ENCODE results near the gene MAP1LC3A. TPM values are rescaled to one million over a fixed set of nuclear protein-coding genes. Genes with fewer than 3 reads are reported as not detected.

The MAP1LC3A gene
- total RNA-seq, 4 donors from 2014 or later = 22.0 to 71.6 (median 63.5) TPM

DNA sequence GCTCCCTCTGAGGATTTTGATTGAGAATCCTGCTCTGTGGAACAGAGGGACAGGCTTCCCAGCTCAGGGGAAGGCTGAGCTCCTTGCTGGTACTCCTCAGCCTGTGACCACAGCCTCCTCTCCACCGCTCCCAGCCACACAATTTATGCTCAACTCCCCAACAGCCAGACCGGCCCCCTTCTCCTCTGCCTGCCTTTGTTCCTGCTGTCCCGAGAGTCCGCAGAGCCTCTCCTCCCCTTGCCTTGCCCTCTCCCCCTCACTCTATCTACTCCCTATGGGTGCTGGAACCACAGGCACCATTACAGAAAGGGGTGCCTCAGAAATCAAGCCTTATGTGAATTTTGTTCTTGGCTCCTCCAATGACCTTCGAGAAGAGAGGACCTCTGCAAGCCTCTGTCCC, 15.9 kb downstream of the MAP1LC3A start:
- TF ChIP-seq, protein P1, sequence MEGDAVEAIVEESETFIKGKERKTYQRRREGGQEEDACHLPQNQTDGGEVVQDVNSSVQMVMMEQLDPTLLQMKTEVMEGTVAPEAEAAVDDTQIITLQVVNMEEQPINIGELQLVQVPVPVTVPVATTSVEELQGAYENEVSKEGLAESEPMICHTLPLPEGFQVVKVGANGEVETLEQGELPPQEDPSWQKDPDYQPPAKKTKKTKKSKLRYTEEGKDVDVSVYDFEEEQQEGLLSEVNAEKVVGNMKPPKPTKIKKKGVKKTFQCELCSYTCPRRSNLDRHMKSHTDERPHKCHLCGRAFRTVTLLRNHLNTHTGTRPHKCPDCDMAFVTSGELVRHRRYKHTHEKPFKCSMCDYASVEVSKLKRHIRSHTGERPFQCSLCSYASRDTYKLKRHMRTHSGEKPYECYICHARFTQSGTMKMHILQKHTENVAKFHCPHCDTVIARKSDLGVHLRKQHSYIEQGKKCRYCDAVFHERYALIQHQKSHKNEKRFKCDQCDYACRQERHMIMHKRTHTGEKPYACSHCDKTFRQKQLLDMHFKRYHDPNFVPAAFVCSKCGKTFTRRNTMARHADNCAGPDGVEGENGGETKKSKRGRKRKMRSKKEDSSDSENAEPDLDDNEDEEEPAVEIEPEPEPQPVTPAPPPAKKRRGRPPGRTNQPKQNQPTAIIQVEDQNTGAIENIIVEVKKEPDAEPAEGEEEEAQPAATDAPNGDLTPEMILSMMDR (IDR thresholded peaks at IDR 0.05; ENCODE audit: low read depth) = no peak

GRCh38 chr20:34574861-34575260, 16.3 kb downstream of the MAP1LC3A start:
- TF ChIP-seq, protein P1 (IDR thresholded peaks at IDR 0.05; ENCODE audit: low read depth) = no peak

- TF ChIP-seq, protein P1 (IDR thresholded peaks at IDR 0.05; ENCODE audit: low read depth) = no peak
Measured at GRCh38 chr20:34575271-34575670, 16.8 kb downstream of the MAP1LC3A start.

DNA sequence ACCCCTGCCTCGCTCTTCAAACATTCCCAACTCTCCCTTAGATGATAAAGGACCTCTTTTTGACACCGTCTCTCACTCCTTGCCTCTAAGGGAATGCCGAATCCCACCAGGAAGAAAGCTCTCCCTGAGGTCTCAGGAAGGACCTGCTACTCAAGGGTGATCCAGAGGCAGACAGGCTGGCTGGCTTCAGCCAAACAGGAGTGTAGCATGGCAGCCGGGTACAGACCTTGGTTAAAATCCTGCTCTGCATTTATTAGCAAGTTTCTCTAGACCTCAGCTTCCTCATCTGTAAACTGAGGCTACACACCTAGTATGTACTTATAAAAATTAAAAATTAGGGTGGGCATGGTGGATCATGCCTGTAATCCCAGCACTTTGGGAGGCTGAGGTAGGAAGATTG, 17.2 kb downstream of the MAP1LC3A start:
- TF ChIP-seq, protein P1 (IDR thresholded peaks at IDR 0.05; ENCODE audit: low read depth) = no peak

DNA sequence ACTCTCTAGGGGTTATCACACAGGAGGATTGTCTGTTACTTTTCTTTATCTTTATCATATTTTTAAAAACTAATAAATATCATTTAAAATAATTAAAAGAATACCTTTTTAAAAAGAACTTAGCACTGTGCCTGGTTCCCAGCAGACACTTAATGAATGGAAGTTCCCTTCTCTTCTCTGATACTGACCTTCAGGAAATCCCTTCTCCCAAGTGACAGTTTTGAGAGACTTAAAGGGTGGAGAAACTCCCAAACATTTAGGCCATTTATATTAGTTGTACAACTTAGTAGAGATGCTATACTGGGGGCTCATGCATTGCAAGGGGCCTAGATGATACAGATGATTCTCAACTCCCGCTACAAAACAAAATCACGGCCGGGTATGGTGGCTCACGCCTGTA, 18.5 kb downstream of the MAP1LC3A start:
- TF ChIP-seq, protein P1 (IDR thresholded peaks at IDR 0.05; ENCODE audit: low read depth) = no peak

DNA sequence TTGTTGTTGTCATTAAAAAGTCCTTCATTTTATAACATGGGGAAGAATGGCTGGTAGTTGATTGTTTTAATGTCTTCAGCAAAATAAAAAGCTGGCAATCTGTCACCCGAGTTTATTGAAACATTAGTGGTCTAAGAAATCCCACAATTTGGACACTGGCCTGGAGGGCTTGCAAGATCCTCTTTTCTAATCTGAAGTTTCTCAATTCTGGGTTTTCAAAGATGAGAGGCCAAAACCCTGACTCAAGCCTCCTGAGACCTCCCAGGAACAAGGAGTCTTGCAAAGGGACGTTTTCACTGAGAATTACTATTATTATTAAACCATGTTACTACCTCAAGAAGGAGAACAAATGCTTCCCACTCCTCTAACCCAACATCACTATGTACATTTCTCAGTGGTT, 19.5 kb downstream of the MAP1LC3A start:
- TF ChIP-seq, protein P1 (IDR thresholded peaks at IDR 0.05; ENCODE audit: low read depth) = no peak

- TF ChIP-seq, protein P1 (IDR thresholded peaks at IDR 0.05; ENCODE audit: low read depth) = no peak
Measured at GRCh38 chr20:34578521-34578920, 20.0 kb downstream of the MAP1LC3A start.

Data from subcutaneous adipose tissue (tissue), 4 donors.